Chondrocyte (in vitro differentiated cells): Measurements from ENCODE around the gene KRTAP5-10. TPM values are rescaled to one million over a fixed set of nuclear protein-coding genes. Genes with fewer than 3 reads are reported as not detected.
"Not testable (repeated sequence)": the region's sequence is repeated elsewhere in the genome, so short reads cannot be mapped to it uniquely, and the experiment has no call there.

ENCODE experiments used
- DNase-seq: peaks from one replicate; pipeline ENCODE4 v3.0.0; 2021; ENCODE audit warnings: mixed read lengths, low spot score
- H3K27ac Mint-ChIP-seq: one replicate; pipeline ENCODE4 v1.8.0; 2021; ENCODE audit warnings: mild to moderate bottlenecking, moderate library complexity, mixed read lengths; ENCODE audit not compliant: unreplicated experiment
- H3K27me3 Mint-ChIP-seq: 2 replicates; pipeline ENCODE4 v1.8.0; 2021; ENCODE audit warnings: low read depth, mixed read lengths
- H3K36me3 Mint-ChIP-seq: 2 replicates; pipeline ENCODE4 v1.8.0; 2021; ENCODE audit warnings: low read depth, mixed read lengths
- H3K4me1 Mint-ChIP-seq: 2 replicates; pipeline ENCODE4 v1.8.0; 2021; ENCODE audit warnings: low read depth, mild to moderate bottlenecking, mixed read lengths
- H3K4me3 Mint-ChIP-seq: one replicate; pipeline ENCODE4 v1.8.0; 2021; ENCODE audit warnings: mild to moderate bottlenecking, moderate library complexity, mixed read lengths; ENCODE audit not compliant: unreplicated experiment
- H3K9me3 Mint-ChIP-seq: 2 replicates; pipeline ENCODE4 v1.8.0; 2021; ENCODE audit warnings: low read depth, mixed read lengths
- CTCF ChIP-seq: fragments of 200-600 bp; sonication (generic); IDR thresholded peaks from 2 replicates; pipeline ENCODE4 v1.5.0; 2021; ENCODE audit warnings: antibody characterized with exemption, mild to moderate bottlenecking, moderate library complexity
- total RNA-seq: library from RNA; stranded (reverse); gene quantifications from 3 replicates; pipeline ENCODE4 v1.2.1, GENCODE V29; 2021

KRTAP5-10 gene
- total RNA-seq, 1 donor from 2014 or later: not detected

GRCh38 chr11:71572811-71573210 lies 7.4 kb downstream of the KRTAP5-10 start:
- TF ChIP-seq CTCF: no peak
- H3K9me3 Mint-ChIP-seq: no peaks in the 10 kb centered on the region
- H3K4me1 Mint-ChIP-seq: no peaks in the 10 kb centered on the region
- no peaks in the 10 kb centered on the region for H3K36me3 Mint-ChIP-seq
- no peak for DNase-seq
- no peak overlapping the region for H3K27ac Mint-ChIP-seq
- H3K4me3 Mint-ChIP-seq: no peak overlapping the region
- peaks cover 23% of the 10 kb centered on the region for H3K27me3 Mint-ChIP-seq

- Mint-ChIP-seq H3K36me3 (no peaks in the 10 kb centered on the region), H3K4me1 (no peaks in the 10 kb centered on the region), H3K4me3 (no peak overlapping the region), H3K9me3 (no peaks in the 10 kb centered on the region), H3K27me3 (peaks cover 21% of the 10 kb centered on the region), H3K27ac (no peak overlapping the region)
- TF ChIP-seq CTCF: no peak
- no peak for DNase-seq
Measured at GRCh38 chr11:71574418-71574817, 9.1 kb downstream of the KRTAP5-10 start.

GRCh38 chr11:71575723-71576424 lies 10.5 kb downstream of the KRTAP5-10 start:
- Mint-ChIP-seq H3K27me3 (peaks cover 18% of the 10 kb centered on the region), H3K9me3 (no peaks in the 10 kb centered on the region)
- no peak for TF ChIP-seq CTCF

GRCh38 chr11:71576688-71577465 lies 11.5 kb downstream of the KRTAP5-10 start:
- not testable (repeated sequence) for H3K4me3 Mint-ChIP-seq, H3K36me3 Mint-ChIP-seq, H3K27ac Mint-ChIP-seq, DNase-seq, H3K9me3 Mint-ChIP-seq, H3K4me1 Mint-ChIP-seq
- H3K27me3 Mint-ChIP-seq: peaks cover 22% of the 10 kb centered on the region

More at GRCh38 chr11:71575723-71576424, 10.5 kb downstream of the KRTAP5-10 start:
- DNase-seq: no peak
- peaks cover 8% of the 10 kb centered on the region for H3K4me1 Mint-ChIP-seq
- no peaks in the 10 kb centered on the region for H3K36me3 Mint-ChIP-seq
- no peak overlapping the region for H3K4me3 Mint-ChIP-seq
- H3K27ac Mint-ChIP-seq: no peak overlapping the region

- no peak for TF ChIP-seq CTCF
- no peaks in the 10 kb centered on the region for H3K36me3 Mint-ChIP-seq
- H3K4me1 Mint-ChIP-seq: peaks cover 8% of the 10 kb centered on the region
- no peaks in the 10 kb centered on the region for H3K9me3 Mint-ChIP-seq
- H3K4me3 Mint-ChIP-seq: no peak overlapping the region
- DNase-seq: no peak
- H3K27ac Mint-ChIP-seq: no peak overlapping the region
- peaks cover 24% of the 10 kb centered on the region for H3K27me3 Mint-ChIP-seq
Measured at GRCh38 chr11:71577469-71578004, 12.2 kb downstream of the KRTAP5-10 start.

GRCh38 chr11:71579513-71579912 lies 14.2 kb downstream of the KRTAP5-10 start:
- H3K9me3 Mint-ChIP-seq, H3K36me3 Mint-ChIP-seq, H3K4me3 Mint-ChIP-seq, H3K4me1 Mint-ChIP-seq, DNase-seq, H3K27ac Mint-ChIP-seq: not testable (repeated sequence)
- peaks cover 34% of the 10 kb centered on the region for H3K27me3 Mint-ChIP-seq
